Measurements from ENCODE around the gene COMTD1.
A peak's percentile ranks its signal among the peaks of the same experiment; 100 is the strongest.

Gene COMTD1

GRCh38 chr10:75235375-75236177 is at the start of gene COMTD1:
Gene COMTD1 (minus strand): TSS chr10:75235957. CDS start chr10:75235928, 29 bp downstream.
- TF ChIP-seq ZNF565 (CRISPR knock-in tag; conservative IDR thresholded peaks at IDR 0.05; ENCODE audit: low read depth) = no peak
- TF ChIP-seq GLIS3 (CRISPR knock-in tag; IDR thresholded peaks at IDR 0.05) = 0 out of 2 replicates have a peak, but pooled peaks have one; percentile 38
- ATAC-seq = peak; percentile 74

- TF ChIP-seq CSRNP3 (CRISPR knock-in tag; IDR thresholded peaks at IDR 0.05) = no peak
- TF ChIP-seq ISL1 (CRISPR knock-in tag; IDR thresholded peaks at IDR 0.05) = 0 out of 2 replicates have a peak, but pooled peaks have one; percentile 13
- peak; percentile 64 for ATAC-seq
Measured at GRCh38 chr10:75283671-75284470, 48.1 kb upstream of the COMTD1 start.

GRCh38 chr10:75283078-75283670 is 47.4 kb upstream of the COMTD1 start:
- TF ChIP-seq TSHZ2 (CRISPR knock-in tag; IDR thresholded peaks at IDR 0.05) (no peak), CSDC2 (CRISPR knock-in tag; IDR thresholded peaks at IDR 0.05) (no peak), CREB5 (CRISPR knock-in tag; IDR thresholded peaks at IDR 0.05; ENCODE audit: low read depth) (no peak), PATZ1 (CRISPR knock-in tag; IDR thresholded peaks at IDR 0.05; ENCODE audit: borderline replicate concordance) (no peak)
- ATAC-seq = no peak; the same call in 2 of the 3 replicates

- TF ChIP-seq RARB (CRISPR knock-in tag; IDR thresholded peaks at IDR 0.05) = no peak
- TF ChIP-seq ZC3H10 (CRISPR knock-in tag; IDR thresholded peaks at IDR 0.05) = no peak
- TF ChIP-seq TCF4 (CRISPR knock-in tag; IDR thresholded peaks at IDR 0.05; ENCODE audit: borderline replicate concordance) = no peak
- no peak for TF ChIP-seq OSR1 (CRISPR knock-in tag; IDR thresholded peaks at IDR 0.05)
- TF ChIP-seq ZFP30 (CRISPR knock-in tag; IDR thresholded peaks at IDR 0.05) = no peak
- no peak for TF ChIP-seq ZNF565 (CRISPR knock-in tag; conservative IDR thresholded peaks at IDR 0.05; ENCODE audit: low read depth)
- no peak for TF ChIP-seq GLIS3 (CRISPR knock-in tag; IDR thresholded peaks at IDR 0.05)
- no peak for TF ChIP-seq ZFP3 (CRISPR knock-in tag; IDR thresholded peaks at IDR 0.05)
- no peak for TF ChIP-seq ZNF70 (CRISPR knock-in tag; IDR thresholded peaks at IDR 0.05)
- TF ChIP-seq ARNTL (CRISPR knock-in tag; IDR thresholded peaks at IDR 0.05; ENCODE audit: borderline replicate concordance, low read depth) = no peak
- TF ChIP-seq PATZ1 (CRISPR knock-in tag; IDR thresholded peaks at IDR 0.05; ENCODE audit: borderline replicate concordance) = no peak
- TF ChIP-seq ZNF8 (CRISPR knock-in tag; IDR thresholded peaks at IDR 0.05) = no peak
- no peak for TF ChIP-seq CSDC2 (CRISPR knock-in tag; IDR thresholded peaks at IDR 0.05)
- no peak for ATAC-seq
Measured at GRCh38 chr10:75281974-75282373, 46.2 kb upstream of the COMTD1 start.
